ENCODE results near the gene CEP89.

GRCh38 chr19:32921624-32922023 lies 50.1 kb downstream of the CEP89 start:
- TF ChIP-seq CTCF (IDR thresholded peaks at IDR 0.05; ENCODE audit: borderline replicate concordance, extremely low read depth, low read length, poor library complexity, severe bottlenecking) (no peak), EZH2 (IDR thresholded peaks at IDR 0.05; ENCODE audit: borderline replicate concordance, low read depth, low read length, severe bottlenecking) (no peak)

All from DND-41 (cell line).